A673 (cell line): ENCODE measurements around the gene GPD2.

Experiments used
- CTCF ChIP-seq: fragments of 300-800, 200-600 bp; sonication (generic); conservative IDR thresholded peaks from 2 replicates; pipeline ENCODE4 v1.5.1; 2017; ENCODE audit warnings: low read depth, mild to moderate bottlenecking, antibody characterized with exemption, low read length, moderate library complexity, mixed read lengths
- EZH2 ChIP-seq: fragments of 200-600 bp; sonication (generic); IDR thresholded peaks from 2 replicates; pipeline ENCODE4 v1.6.1; 2017; ENCODE audit warnings: borderline replicate concordance, low read depth, mild to moderate bottlenecking, mixed read lengths, antibody characterized with exemption, low read length; ENCODE audit not compliant: poor library complexity, severe bottlenecking

GRCh38 chr2:156626931-156627330 is 190.8 kb downstream of the GPD2 start:
- TF ChIP-seq CTCF, result no peak
- TF ChIP-seq EZH2, result no peak
